Measurements from ENCODE around the gene HOXA9. TPM values are rescaled to one million over a fixed set of nuclear protein-coding genes. Genes with fewer than 3 reads are reported as not detected.

HOXA9 gene
- total and polyA plus RNA-seq, 2 of the 8 experiments (the other 6 are each of a cell fraction or from before 2014, with no cell fraction given): not detected

DNA sequence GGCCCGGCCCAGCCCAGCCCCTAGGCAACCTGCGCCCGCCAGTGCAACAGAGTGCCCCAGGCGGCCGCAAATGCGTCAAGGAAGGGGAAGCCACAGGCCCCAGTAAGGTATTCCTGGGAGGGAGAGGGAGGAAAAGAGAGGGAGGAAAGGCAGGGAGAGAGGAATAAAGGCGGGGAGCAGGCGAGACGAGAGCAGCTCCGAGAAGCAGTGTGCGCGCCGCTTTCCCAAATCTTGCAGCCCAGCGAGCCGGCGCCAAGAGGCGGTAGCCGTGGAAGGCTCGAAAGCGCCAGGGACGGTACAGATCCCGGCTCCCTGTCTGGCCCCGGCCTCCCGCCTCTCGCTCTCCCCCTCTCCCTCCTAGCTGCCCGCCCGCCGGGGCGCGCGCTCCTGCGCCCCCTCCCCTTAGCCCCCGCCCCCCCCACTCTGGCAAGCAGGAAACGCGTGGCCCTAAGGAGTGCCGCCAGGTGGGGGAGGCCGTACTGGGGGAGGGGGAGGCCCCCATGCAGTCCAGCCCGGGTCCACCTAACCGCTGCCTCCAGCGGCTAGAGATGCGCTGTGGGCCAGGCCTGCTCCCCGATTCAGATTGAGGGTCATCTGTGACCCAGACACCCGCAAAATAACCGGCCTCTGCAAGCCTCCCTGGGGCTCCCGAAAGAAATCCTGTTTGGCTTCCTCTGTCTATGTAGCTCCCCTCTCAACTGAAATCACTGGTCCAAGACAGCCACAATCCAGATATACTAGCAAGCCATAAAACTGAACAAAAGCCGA is 4.5 kb upstream of the HOXA9 start:
- FAIRE-seq (no peak), DNase-seq (ENCODE audit: low read depth in 1 of 2, low spot score in 2 of 2) (no peak)
- WGBS, 2 experiments (ENCODE audit: extremely low coverage in 1 of 2, insufficient coverage in 1 of 2, insufficient read length in 1 of 2, insufficient replicate concordance in 2 of 2, low coverage in 1 of 2, low lambda C conversion rate in 2 of 2, missing lambda C conversion rate in 1 of 2): 9% methylated on average over 16 of the region's 46 CpGs; no CpG with 5 or more reads in 1 of the 2 experiments
- Histone ChIP-seq H2AK5ac (ENCODE audit: low read depth, low read length) (no peak overlapping the region), H2BK5ac (ENCODE audit: low read depth, low read length) (no peak overlapping the region), H4K5ac (ENCODE audit: insufficient read length, low read depth, low read length) (no peak overlapping the region), H2AFZ (ENCODE audit: low read length) (no peak overlapping the region), H4K8ac (ENCODE audit: extremely low read depth, insufficient read depth, low read length) (no peak overlapping the region; the same call in 1 of the 2 replicates), H3K79me2 (ENCODE audit: control insufficient read depth in 1 of 2, insufficient read depth in 2 of 2, low read length in 2 of 2) (no peaks in the 10 kb centered on the region), H3K18ac (ENCODE audit: extremely low read depth, low read length) (no peak overlapping the region), H3K36me3 (ENCODE audit: control insufficient read depth in 2 of 4, insufficient read depth in 4 of 4, low read length in 3 of 4) (peaks cover 0 to 27% (median 0%) of the 10 kb centered on the region in 4 experiments; a peak in 1 of 8 replicates), H2BK12ac (ENCODE audit: low read depth, low read length) (no peak overlapping the region), H3K9ac (replicated peaks in 1 of 4; ENCODE audit: extremely low read depth in 1 of 4, low read depth in 3 of 4, low read length in 3 of 4) (no peak overlapping the region), H3K9me3 (ENCODE audit: insufficient read depth in 2 of 2, low read depth in 1 of 2, low read length in 1 of 2) (peaks cover 0 to 6% of the 10 kb centered on the region in 2 experiments; a peak in 1 of 4 replicates), H3K27ac (ENCODE audit: low read depth, low read length) (no peak overlapping the region), H3K4me3 (ENCODE audit: extremely low read depth in 1 of 4, insufficient read depth in 2 of 4, low read depth in 3 of 4, low read length in 4 of 4) (no peak overlapping the region), H3K4me1 (replicated peaks in 1 of 4; ENCODE audit: control insufficient read depth in 3 of 4, insufficient read depth in 4 of 4, low read length in 3 of 4) (peaks cover 3 to 11% (median 4%) of the 10 kb centered on the region in 4 experiments; a peak in 5 of 7 replicates), H3K4me2 (ENCODE audit: insufficient read depth in 1 of 2, low read depth in 2 of 2, low read length in 2 of 2) (0 out of 4 replicates have a peak overlapping the region, but pooled peaks of 1 of the 2 experiments have one; percentile 14), H3K23me2 (ENCODE audit: low read depth, low read length) (no peaks in the 10 kb centered on the region; the same call in 1 of the 2 replicates), H3K79me1 (ENCODE audit: low read depth, low read length) (no peaks in the 10 kb centered on the region), H3K56ac (replicated peaks; ENCODE audit: insufficient read length, low read depth, low read length) (no peak overlapping the region), H2BK120ac (replicated peaks; ENCODE audit: low read depth, low read length) (no peak overlapping the region), H3K23ac (ENCODE audit: insufficient read length) (no peak overlapping the region), H2BK15ac (ENCODE audit: low read length) (no peak overlapping the region), H2BK20ac (ENCODE audit: low read length) (no peak overlapping the region), H3K14ac (ENCODE audit: insufficient read length) (no peak overlapping the region), H3K27me3 (replicated peaks in 1 of 4; ENCODE audit: control insufficient read depth in 3 of 4, extremely low read depth in 1 of 4, insufficient read depth in 3 of 4, low read length in 3 of 4) (peaks cover 95 to 100% (median 100%) of the 10 kb centered on the region in 4 experiments), H4K20me1 (replicated peaks in 1 of 2; ENCODE audit: control insufficient read depth in 1 of 2, insufficient read depth in 2 of 2, low read length in 2 of 2) (peaks cover 31 to 51% of the 10 kb centered on the region in 2 experiments), H3K4ac (replicated peaks; ENCODE audit: insufficient read length, low read depth, low read length) (no peak overlapping the region), H4K91ac (replicated peaks; ENCODE audit: insufficient read length, low read length) (no peak overlapping the region)
- CTCF ChIA-PET (ENCODE audit: partially characterized antibody): interaction anchor here (0.8 to 3.6 kb wide), 6 partner anchors 9 to 64 kb away, joined by 3 to 26 read pairs (median 4); no protein-coding TSS in a partner anchor
- POLR2A ChIA-PET (ENCODE audit: partially characterized antibody): no interaction called here
- TF ChIP-seq KDM5A (IDR thresholded peaks at IDR 0.05; ENCODE audit: low read length) (no peak), SP1 (IDR thresholded peaks at IDR 0.05; ENCODE audit: low read depth, low read length) (no peak), HDAC6 (IDR thresholded peaks at IDR 0.05; ENCODE audit: low read depth, low read length) (no peak), POU5F1 (IDR thresholded peaks at IDR 0.05; ENCODE audit: low read depth, low read length) (no peak), TAF1 (IDR thresholded peaks at IDR 0.05; ENCODE audit: low read depth, low read length) (no peak), RXRA (IDR thresholded peaks at IDR 0.05; ENCODE audit: insufficient read depth, low read depth, low read length) (no peak), TBP (IDR thresholded peaks at IDR 0.05; ENCODE audit: low read depth, low read length) (0 out of 2 replicates have a peak, but pooled peaks have one; percentile 19), ATF3 (IDR thresholded peaks at IDR 0.05; ENCODE audit: insufficient read depth, low read depth, low read length) (no peak)
- TF ChIP-seq, protein P1, sequence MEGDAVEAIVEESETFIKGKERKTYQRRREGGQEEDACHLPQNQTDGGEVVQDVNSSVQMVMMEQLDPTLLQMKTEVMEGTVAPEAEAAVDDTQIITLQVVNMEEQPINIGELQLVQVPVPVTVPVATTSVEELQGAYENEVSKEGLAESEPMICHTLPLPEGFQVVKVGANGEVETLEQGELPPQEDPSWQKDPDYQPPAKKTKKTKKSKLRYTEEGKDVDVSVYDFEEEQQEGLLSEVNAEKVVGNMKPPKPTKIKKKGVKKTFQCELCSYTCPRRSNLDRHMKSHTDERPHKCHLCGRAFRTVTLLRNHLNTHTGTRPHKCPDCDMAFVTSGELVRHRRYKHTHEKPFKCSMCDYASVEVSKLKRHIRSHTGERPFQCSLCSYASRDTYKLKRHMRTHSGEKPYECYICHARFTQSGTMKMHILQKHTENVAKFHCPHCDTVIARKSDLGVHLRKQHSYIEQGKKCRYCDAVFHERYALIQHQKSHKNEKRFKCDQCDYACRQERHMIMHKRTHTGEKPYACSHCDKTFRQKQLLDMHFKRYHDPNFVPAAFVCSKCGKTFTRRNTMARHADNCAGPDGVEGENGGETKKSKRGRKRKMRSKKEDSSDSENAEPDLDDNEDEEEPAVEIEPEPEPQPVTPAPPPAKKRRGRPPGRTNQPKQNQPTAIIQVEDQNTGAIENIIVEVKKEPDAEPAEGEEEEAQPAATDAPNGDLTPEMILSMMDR (IDR thresholded peaks at IDR 0.05; ENCODE audit: control extremely low read depth in 1 of 3, insufficient read depth in 1 of 3, low read depth in 1 of 3, low read length in 3 of 3): no peak

Measured in H1 (cell line).